GM12865 (cell line): ENCODE data around the gene ERBB4.

Source experiments
- DNase-seq: peaks from one replicate; pipeline ENCODE4 v3.0.0; 2010; ENCODE audit warnings: low read depth
- H3K4me3 ChIP-seq: 2 replicates; pipeline ENCODE4 v1.5.1; 2011; ENCODE audit warnings: mild to moderate bottlenecking, low read depth, low read length, control low read depth
- CTCF ChIP-seq: IDR thresholded peaks from 2 replicates; pipeline ENCODE4 v1.5.1; 2011; ENCODE audit warnings: low read length, control low read depth, low read depth, inconsistent platforms; ENCODE audit not compliant: insufficient read depth; ENCODE audit errors: missing control alignments

ERBB4 gene

GRCh38 chr2:211401328-211401727 lies 1137.3 kb downstream of the ERBB4 start:
- no peak overlapping the region for H3K4me3 ChIP-seq
- no peak for TF ChIP-seq CTCF
- no peak for DNase-seq

GRCh38 chr2:211397764-211398163 lies 1140.8 kb downstream of the ERBB4 start:
- H3K4me3 ChIP-seq: no peak overlapping the region
- no peak for DNase-seq
- TF ChIP-seq CTCF: no peak

DNA sequence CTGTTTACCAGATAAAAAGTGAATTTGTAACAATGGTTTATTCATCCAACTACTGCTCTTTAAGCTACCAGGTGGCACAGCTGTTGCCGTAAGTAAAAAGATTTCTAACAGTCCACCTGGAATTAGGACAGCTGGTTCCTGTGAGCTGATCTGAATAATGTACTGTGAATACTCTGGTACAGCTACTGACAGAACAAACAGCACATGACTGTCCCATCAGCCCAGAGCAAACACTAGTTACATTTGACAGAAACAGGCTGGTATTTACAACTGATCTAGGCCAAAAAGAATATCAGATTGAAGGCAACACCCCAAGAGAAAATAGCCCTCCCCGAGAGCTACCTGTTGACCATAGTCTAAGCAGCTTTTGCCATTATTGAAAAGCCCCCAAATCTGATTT lies 1141.8 kb downstream of the ERBB4 start:
- no peak overlapping the region for H3K4me3 ChIP-seq
- TF ChIP-seq CTCF: no peak
- no peak for DNase-seq

GRCh38 chr2:211391189-211391567 lies 1147.4 kb downstream of the ERBB4 start:
- no peak overlapping the region for H3K4me3 ChIP-seq
- DNase-seq: no peak
- no peak for TF ChIP-seq CTCF

GRCh38 chr2:211390536-211391188 lies 1147.9 kb downstream of the ERBB4 start:
- H3K4me3 ChIP-seq: no peak overlapping the region
- no peak for TF ChIP-seq CTCF
- DNase-seq: no peak

- H3K4me3 ChIP-seq: no peak overlapping the region
- TF ChIP-seq CTCF: no peak
- no peak for DNase-seq
Measured at GRCh38 chr2:211387734-211388133, 1150.9 kb downstream of the ERBB4 start.

DNA sequence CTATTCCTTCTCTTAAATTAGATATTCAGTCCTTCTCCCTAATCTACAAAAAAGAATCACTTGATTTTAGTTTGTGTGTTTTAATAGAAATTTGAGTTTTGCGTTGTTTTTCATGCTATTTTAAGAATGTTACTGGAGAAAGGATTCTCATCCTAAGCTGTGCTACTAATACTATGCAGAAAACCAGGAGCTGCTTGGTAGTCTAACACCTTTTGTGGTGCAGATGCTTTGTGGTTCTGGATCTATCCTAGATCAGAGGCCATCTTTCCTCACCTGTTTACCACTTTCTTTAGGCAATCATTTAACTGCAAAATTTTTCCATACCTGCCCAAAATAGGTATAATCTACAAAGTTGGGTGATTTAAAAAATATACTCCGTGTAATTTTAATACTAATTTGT lies 1158.6 kb downstream of the ERBB4 start:
- TF ChIP-seq CTCF: no peak
- DNase-seq: no peak
- H3K4me3 ChIP-seq: no peak overlapping the region
